Dermis microvascular lymphatic vessel endothelial cell (primary cell): ENCODE data around the gene TRIM36. TPM values are rescaled to one million over a fixed set of nuclear protein-coding genes. Genes with fewer than 3 reads are reported as not detected.

Experiments
- DNase-seq, 2 donors: peaks; one replicate each; pipeline versions ENCODE4 v3.0.0 to v3.0.0-alpha.2; 2010; ENCODE audit warnings: low read depth in 2 of 2
- total RNA-seq: library from RNA; depleted of rRNA; stranded (reverse); fragments of >200 nt; gene quantifications from 2 replicates; pipeline ENCODE4 v1.2.1, GENCODE V29; 2014

TRIM36 gene
- total RNA-seq, 1 donor from 2014 or later: 0.26 TPM

DNA sequence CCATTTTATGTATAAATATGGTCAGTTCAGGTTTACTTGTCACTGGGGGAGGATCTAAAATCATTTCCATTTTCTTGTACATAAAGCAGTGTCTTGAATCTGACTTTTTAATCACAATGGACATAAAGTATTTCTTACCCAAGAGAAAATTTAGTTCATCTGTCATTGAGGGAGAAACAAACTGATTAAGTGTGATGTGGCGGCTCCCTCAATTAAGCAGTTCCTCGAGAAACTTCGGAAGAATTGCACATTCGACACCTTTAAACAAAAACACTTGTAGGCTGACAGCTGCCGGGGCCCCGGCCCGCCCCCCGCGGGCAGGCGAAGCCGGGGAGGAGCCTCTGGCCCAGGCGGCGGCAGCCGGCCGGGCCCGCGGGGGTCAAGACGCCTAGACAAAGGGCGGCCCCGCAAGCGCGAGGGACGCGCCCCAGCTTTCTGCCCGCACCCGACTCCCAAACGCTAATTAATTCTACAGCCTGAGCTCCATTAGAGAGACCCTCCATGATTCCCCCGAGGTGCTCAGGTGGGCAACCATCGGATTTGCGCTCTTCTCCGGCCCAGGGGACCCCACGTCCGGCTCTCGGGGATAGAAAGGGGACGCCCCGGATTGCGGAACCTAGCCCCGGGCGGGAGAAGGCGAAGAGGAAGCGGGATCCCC is 750 bp downstream of the TRIM36 start:
- no peak for DNase-seq

DNA sequence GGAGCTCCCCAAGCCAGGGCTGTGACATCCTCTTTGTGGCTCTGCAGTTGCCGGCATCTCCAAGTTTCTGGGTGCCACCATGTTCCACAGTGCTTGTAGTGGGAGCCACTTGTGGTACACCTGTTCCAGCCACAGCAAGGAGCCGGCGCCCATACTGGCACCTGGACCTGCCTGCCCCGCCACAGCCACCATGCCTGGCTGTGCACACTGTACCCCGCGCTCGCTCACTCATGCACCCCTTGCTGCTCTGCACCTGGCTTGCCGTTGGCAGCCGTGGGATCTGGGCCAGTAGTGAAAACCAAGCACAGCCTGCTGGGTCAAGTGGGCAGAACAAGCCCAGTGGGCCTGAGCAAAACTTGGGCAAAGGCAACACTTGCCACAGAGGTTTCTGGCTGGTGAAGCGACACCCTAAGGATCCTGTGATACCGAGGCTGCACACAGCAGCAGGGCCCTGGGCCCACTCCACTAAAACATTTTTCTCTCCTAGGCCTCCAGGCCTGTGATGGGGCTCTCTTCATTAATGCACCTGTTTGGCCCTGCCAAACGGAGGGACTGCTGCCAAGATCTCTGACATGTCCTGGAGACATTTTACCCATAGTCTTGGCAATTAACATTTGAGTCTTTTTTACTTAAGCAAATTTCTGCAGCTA is 2.8 kb downstream of the TRIM36 start:
- DNase-seq: no peak

DNA sequence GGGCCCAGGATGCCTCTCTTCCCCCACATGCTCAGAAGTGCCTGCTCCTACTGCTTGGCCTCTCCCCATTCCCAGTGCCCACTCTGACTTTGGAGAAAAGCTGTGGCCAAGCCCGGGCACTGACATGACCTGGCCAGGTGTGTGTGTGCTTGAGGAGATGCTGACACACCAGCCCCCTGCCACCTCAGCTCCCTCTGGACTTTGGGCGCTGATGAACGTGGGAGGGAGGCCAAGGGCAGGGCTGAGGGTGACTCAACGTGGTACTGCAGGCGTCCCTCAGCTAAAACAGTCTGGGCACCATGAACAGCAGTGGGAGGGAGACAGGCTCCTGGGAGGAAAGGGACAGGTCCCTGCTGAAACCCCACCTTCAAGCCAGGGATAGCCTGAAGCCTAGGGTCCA is 3.9 kb downstream of the TRIM36 start:
- DNase-seq: no peak

DNA sequence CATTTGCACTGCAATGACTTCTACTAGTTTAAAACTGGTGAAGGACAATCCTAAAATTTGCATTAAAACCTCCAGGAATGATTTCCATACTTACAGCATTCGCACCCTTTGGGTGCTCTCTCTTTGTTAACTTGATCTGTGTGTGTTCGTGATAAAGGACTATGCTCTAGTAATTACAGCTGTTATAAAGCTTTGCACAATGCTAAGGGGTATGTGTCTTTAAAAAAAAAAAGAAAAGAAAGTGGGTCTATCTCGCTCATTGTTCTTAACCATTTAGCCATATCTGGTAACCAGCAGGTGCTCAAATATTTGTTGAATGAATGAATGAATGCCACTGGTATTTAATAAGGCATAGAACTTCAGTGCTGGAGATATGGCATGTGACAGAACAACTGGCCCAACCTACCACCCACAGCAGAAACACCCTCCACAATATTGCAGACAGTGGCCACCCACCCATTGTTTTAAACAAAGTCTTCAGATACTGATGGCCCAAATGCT is 8.7 kb downstream of the TRIM36 start:
- no peak for DNase-seq

DNA sequence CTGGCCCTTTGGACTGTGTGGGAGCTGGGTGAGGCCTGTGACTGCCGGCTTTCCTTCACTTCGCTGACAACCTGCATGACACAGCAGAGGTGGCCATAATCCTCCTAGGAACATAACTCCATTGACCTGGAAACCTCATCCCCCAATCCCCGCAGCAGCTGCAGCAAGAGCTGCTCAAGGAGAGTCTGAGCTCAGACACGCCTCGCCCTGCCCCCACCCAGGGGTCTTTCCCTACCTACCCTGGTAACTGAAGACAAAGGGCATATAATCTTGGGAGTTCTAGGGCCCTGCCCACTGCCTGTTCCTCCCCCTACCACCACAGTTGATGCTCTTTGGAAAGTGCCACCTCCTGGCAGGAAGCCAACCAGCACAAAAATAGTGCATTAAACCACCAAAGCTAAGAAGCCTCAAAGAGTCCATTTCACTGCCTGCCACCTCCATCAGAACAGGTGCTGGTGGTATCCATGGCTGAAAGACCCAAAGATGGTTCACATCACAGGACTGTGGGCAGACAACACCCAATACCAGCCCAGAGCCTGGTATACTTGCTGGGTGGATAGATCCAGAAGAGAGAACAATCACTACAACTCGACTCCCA is 18.4 kb downstream of the TRIM36 start:
- DNase-seq: no peak

DNA sequence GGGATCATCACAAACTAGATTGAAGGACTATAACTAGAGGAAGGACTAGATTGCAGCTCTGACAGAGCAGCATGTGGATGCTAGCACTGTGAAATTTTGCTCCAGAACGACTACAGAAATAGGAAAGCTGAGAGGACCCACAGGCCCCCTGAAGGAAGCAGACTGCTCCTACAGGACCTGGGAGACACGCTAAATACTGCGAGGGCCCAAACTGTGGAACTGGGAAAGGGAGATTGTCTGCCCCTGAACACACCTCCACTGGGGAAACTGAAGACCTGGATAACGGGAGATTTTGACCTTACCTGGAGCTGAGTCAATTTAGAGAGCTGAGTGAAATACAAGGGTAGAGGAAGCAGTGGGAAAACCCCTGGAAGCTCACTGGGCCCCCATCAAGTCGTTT is 19.2 kb downstream of the TRIM36 start:
- DNase-seq: no peak

DNA sequence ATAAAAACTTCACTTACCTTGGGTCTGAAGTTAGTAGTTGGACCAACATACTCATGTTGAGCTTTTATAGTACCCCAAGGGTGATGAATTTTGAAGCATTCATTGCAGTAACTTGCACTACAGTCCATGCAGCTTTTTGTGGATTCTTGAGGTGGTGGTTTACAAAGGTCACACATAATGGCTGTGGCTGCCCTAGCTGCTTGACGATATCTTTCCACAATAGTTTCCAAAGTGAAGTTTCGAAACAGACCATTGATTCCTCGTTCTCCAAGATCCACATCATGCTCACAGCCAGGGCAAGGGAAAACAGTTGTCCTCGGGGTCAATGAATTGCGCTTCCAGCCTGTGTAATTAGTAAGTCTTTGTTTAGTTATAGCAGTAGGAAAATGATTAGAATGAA is 22.7 kb downstream of the TRIM36 start:
- no peak for DNase-seq

DNA sequence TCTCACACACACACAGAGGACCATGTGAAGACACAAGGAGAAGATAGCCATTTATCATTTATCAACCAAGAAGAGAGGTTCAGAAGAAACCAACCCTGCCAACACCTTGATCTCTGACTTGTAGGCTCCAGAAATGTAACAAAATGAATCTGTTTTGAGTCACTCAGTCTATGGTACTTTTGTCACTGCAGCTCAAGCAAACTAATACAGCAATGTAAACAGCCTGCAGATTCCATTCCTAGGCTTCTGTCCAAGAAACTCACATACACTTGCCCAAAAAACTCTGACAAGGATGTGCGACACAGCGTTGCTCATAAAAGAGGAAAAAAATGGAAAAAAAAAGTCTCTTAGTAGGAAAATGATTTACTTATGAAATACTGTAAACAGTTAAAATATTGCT is 33.4 kb downstream of the TRIM36 start:
- no peak for DNase-seq

DNA sequence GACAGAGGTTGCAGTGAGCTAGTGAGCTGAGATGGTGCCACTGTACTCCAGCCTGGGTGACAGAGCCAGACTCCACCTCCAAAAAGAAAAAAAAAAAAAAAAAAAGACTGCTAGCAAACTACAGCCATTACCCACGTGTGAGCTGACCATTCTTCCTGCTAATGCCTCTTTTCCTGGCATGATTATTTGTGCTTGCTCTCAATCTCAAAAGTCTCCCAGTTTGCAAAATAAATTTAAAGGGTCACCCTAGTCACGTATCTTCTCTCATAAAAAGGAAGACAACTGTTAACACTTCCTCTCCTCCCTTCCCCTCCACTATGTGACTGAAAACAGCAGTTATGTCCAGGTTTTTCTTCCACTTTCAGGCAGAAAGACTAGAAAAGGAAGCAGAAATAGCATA is 37.2 kb downstream of the TRIM36 start:
- no peak for DNase-seq

DNA sequence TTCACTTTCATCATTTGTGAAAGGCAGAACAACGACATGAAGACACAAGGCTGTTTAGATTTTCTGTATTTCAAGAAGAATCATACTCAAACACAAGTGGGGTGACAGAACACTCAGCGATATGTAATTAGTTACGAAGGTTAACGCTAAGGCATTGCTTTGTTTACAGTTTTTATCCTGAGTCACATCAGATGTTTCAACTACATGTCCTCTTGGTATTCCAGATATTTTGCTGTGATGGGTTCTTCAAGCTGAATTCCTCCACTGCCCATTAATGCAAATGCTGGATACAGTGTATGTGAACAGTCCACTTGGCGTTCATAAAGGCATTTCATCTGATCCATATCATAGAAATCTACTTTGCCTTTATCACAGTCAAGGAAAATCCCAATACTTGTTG is 43.4 kb downstream of the TRIM36 start:
- DNase-seq: no peak

DNA sequence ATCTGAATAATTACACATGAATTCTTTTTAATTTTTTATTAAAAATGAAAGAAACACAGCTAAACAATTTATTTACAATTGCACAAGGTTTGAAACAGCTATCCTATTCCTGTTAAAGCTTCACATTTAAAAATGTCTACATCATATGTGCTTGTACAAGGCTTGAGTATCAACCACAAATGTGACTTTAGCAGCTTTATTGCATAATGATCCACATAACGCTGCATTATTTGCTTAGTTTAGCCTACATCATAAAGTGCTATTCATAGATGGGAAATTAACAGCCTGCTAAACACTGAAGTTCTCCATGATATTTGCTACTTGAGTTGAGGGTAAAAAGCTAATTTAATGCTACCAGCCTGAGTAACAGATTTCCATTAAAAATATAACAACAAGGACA is 45.0 kb downstream of the TRIM36 start:
- DNase-seq: no peak

DNA sequence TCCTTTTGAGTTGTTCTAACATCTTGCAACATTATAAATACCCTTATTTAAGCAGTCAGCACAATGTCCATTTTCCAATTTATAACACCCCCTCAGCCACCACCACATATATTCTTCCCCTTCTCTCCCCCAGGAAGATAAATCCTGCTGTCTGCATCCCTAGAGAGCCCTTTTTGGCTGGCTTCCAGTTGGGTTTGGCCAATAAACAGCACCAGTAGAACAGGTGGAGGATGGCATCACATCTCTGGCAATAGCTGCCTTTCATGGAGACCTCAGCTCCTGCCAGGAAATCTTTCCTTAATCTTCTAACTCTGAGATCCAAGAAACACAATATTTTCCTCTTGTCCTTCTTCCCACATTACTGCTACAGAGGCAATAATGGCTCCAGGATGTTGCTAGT is 53.7 kb downstream of the TRIM36 start:
- DNase-seq: no peak

DNA sequence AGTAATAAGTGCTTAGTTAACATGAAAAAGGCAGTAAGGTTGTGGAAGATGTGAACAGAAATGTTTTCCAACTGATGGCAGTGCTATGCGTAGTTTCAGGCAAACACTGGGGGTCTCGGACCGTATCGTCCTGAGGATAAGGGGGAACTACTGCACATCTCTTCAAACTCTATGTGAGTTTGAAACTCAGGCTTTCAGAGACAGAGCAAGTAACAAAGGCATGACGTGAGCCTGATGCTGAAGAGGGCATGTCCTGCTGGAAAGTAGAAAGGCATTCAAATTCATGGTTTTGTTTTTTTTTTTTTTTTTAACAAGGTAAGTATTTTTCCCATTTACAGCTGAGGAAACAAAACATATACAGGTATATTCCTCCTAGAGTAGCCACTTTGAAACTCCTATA is 59.9 kb downstream of the TRIM36 start:
- DNase-seq: no peak

DNA sequence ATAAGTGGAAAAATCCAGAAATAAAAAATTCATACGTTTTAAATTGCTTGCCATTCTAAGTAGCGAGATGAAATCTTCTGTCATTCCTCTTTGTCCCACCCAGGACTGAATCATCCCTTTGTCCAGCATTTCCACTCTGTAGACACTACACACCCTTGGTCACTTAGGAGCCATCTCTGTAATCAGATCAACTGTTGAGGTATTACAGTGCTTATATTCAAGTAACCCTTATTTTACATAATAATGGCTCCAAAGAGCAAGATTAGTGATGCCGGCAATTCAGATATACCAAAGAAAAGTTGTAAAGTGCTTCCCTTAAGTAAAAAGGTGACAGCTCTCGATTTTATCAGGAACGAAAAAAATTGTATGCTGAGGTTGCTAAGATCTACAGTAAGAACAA is 60.4 kb downstream of the TRIM36 start:
- no peak for DNase-seq

DNA sequence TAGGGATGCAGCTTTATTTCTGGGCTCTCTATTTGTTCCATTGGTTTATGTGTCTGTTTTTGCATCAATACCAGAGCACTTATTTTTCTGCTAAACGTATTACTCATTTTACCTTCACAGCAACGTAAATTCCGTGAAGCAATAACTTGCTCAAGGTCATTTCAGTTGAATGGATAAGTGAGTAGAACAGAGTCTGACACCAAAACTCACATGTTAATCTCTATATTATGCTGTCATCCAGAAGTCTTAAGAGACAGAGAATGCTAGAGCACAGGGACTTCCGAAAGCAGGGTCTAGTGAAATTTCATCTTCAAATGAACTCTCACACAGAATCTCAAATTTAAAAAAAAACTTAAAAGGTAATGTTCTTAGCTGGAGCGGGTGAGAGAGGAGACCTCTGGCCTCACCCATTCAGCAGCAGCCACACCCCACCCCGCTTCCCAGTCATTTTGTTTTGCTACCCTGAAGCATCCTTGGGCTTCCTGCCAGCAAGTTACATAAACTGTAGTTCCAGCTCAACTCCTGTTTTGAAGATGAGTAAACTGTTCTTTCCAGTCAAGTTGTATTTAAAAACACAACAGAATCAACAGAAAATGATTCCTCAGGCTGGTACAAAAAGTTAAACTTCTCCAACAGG is 69.3 kb downstream of the TRIM36 start:
- no peak for DNase-seq

DNA sequence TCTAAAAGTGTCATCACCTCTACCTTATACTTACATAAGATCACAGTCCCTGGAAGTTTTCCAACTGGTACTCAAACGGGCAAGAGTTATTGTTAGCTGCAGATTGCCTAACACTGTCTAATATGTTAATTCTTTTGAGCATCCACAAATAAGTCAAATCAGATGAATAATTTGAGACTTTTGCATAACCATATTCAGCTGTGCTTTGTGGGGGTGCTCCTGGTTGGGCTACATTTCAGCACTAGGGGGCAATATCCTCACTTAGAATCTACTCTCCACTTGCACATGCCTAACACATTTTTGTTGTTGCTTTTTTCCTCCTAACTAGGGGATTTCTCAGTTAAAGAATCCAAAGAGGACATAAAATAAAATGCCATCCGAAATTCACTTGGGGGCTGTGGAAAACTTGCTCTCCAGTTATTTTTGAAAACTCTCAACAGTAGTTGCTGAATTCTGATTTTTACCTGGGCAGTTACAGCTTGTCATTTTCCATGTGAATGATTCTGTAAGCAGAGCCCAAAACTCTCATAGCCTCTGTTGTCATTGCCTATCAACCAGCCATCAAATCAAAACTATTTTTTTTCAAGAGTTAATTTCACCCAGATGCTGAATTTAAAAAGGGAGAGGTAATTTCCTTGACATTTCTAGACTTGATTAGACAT is 71.5 kb downstream of the TRIM36 start:
- peak; percentile 25 to 53 for DNase-seq

DNA sequence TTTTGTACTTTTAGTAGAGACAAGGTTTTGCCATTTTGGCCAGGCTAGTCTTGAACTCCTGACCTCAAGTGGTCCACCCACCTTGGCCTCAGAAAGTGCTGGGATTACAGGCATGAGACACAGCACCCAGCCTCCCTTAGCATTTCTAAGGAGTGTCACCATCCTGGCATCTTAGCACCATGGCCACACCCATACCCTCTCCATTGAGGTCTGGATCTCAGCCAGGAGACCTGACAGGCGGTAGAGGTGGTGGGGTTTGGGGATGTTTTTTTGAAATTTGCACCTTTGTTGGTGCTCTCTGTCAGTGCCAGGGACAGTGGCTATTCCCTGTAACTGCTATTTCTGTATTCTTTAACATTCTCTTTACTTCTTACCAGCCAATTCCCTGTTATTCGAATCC is 72.5 kb downstream of the TRIM36 start:
- no peak for DNase-seq

DNA sequence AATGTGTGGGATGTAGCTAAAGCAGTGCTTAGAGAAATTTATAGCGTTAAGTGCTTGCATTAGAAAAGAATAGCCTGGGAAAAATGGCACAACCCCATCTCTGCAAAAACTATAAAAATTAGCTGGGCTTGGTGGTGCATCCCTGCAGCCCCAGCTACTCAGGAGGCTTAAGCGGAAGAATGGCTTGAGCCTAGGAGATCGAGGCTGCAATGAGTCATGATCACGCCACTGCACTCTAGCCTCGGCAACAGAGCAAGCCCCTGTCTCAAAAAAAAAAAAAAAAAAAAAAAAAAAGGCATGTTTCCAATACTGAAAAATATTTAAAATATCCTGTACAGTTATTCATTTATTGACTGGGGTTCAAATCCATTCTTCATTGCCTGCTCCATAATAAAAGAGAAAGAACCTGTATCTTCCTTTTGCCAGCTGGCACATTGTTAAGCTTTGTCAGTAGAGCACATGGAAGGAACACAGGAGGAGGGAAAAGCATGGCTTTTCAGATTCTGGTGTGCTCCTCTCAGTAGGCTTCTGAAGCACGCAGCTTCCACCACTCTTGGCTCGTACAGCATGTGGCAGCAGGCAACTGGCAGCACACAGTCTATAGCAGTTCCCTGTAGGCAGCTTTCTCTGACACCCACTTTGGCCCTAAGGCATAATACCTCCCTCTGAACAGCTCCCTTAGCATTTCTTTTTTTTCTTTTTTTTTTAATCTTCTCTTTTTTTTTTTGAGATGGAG is 73.5 kb downstream of the TRIM36 start:
- no peak for DNase-seq

DNA sequence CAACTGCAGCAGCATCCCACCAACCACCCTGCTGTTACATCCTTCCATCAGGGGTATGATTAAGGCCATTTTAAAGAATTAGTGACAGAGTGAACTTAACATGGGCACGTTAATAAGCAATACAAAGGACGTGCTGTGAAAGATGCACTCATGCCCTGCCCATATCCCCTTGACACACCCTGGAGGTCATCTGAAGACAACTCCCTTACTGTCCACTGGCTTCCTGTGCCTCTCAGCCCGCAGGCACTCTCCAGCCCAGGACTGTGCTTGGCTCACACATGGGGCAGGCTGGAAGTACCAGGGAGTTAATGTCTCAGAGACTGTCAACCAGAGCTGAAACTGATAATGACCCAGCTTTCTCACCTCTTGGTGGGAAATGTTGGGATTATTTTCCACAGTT is 81.8 kb downstream of the TRIM36 start:
- DNase-seq: no peak

DNA sequence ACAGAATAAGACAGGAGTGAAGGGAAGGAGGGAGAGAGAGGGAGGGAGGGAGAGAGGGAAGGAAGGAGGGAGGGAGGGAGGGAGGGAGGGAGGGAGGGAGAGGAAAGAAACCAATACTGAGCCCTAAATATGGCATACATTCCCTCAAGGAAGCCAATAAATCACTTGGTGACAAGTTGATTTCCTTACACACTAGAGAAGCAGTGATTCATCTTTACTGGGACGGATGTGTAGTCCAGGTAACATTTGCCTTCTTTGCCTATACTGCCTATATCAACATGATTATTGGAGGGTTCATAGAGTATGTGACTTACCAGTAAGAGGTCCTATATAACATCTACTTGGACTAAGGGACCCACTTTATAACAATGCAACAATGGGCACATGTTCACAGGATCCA is 83.2 kb downstream of the TRIM36 start:
- no peak for DNase-seq

DNA sequence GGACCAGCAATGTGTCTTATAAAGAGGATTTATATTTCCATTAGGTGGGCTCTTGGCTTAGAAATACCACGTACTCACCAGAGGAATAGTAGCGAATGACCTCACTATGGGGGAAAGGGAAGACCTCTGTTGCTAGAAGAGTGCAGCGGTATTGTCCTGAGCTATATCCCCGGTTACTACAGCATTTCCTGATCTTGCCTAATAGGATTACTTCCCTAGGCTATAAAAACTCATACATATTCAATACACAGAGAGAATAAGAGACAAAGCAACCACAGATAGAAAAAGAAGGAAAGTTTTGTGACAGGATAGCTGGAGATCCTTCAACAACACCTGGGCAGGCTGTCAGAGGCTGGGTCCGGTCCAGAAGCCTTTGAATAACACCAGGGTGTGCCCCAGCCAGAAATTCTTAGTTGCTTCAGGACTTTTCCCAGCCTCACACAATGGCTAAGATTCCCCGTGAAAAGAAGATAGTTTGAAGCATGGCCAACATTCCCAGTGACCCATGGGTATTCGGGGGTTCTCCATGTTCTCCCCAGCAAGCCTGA is 85.4 kb downstream of the TRIM36 start:
- no peak for DNase-seq
